Hepatocyte (in vitro differentiated cells): ENCODE results near the gene SH3TC1.

ENCODE experiments used
- CTCF ChIP-seq: fragments of 200-600 bp; sonication (generic); IDR thresholded peaks from 2 replicates; pipeline ENCODE4 v1.5.1; 2016; ENCODE audit warnings: antibody characterized with exemption, mild to moderate bottlenecking; ENCODE audit not compliant: poor library complexity
- EZH2 ChIP-seq: fragments of 200-600 bp; sonication (generic); IDR thresholded peaks from 2 replicates; pipeline ENCODE4 v1.6.1; 2016; ENCODE audit warnings: antibody characterized with exemption, mild to moderate bottlenecking, borderline replicate concordance
- EZH2phosphoT487 ChIP-seq: fragments of 200-600 bp; sonication (generic); IDR thresholded peaks from one replicate; pipeline ENCODE4 v1.6.1; 2018; ENCODE audit warnings: antibody characterized with exemption, mild to moderate bottlenecking, low read depth, moderate library complexity; ENCODE audit not compliant: unreplicated experiment, severe bottlenecking

GRCh38 chr4:8245884-8246833, 47.1 kb downstream of the SH3TC1 start:
- no peak for TF ChIP-seq CTCF
- TF ChIP-seq EZH2: no peak
- no peak for TF ChIP-seq EZH2phosphoT487
